ENCODE measurements around the gene HMG20B. TPM values are rescaled to one million over a fixed set of nuclear protein-coding genes. Genes with fewer than 3 reads are reported as not detected.

HMG20B gene
- total RNA-seq, 1 donor from 2014 or later = 51.4 TPM

DNA sequence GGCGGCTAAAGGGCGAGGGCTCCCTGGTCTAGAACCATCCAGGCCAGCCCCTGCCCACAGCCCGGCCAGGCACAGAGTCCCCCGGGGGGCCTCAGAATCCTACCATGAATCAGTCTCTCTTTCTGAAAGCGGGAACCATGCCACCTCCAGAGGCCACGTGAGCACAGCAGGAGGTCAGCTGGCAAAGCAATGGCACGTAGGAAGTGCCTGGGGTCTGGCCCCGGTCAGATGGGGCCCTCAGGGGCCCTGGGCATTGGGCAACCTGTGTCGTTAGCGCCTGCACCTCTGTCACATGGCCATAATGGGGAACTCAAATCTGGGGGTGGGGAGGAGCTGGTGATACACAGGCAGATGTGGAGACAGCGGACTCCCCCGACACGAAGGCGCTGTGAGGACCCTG lies 24.1 kb upstream of the HMG20B start:
- TF ChIP-seq EZH2 (IDR thresholded peaks at IDR 0.05) (no peak), EZH2phosphoT487 (IDR thresholded peaks at IDR 0.05) (no peak)
- TF ChIP-seq, protein P1, sequence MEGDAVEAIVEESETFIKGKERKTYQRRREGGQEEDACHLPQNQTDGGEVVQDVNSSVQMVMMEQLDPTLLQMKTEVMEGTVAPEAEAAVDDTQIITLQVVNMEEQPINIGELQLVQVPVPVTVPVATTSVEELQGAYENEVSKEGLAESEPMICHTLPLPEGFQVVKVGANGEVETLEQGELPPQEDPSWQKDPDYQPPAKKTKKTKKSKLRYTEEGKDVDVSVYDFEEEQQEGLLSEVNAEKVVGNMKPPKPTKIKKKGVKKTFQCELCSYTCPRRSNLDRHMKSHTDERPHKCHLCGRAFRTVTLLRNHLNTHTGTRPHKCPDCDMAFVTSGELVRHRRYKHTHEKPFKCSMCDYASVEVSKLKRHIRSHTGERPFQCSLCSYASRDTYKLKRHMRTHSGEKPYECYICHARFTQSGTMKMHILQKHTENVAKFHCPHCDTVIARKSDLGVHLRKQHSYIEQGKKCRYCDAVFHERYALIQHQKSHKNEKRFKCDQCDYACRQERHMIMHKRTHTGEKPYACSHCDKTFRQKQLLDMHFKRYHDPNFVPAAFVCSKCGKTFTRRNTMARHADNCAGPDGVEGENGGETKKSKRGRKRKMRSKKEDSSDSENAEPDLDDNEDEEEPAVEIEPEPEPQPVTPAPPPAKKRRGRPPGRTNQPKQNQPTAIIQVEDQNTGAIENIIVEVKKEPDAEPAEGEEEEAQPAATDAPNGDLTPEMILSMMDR (IDR thresholded peaks at IDR 0.05) = no peak
- H3K27me3 Mint-ChIP-seq (ENCODE audit: insufficient read depth, low read depth) = peaks cover 10% of the 10 kb centered on the region

DNA sequence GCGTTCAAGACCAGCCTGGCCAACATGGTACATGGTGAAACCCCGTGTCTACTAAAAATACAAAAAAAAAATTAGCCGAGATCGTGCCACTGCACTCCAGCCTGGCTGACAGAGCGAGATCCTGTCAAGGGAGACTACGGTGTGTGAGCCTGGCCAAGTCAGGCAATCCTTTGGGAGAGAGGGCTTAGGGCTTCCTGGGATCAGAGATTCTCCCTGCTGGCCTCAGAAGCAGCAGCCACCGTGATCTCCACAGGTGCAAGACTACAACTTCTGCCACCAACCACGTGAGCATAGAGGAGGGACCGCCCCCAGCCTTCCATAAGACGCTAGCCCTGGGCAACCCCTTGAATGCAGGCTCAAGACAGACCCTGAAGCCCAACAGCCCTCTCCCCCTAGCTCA lies 22.9 kb upstream of the HMG20B start:
- no peaks in the 10 kb centered on the region for H3K9me3 Mint-ChIP-seq
- no peak for DNase-seq (ENCODE audit: low spot score)
- H3K27me3 Mint-ChIP-seq (ENCODE audit: insufficient read depth, low read depth) = peaks cover 10% of the 10 kb centered on the region
- Histone ChIP-seq H3K79me2 (ENCODE audit: low read depth) (no peaks in the 10 kb centered on the region), H2AFZ (replicated peaks) (no peak overlapping the region), H3K9ac (no peak overlapping the region), H4K20me1 (ENCODE audit: low read depth) (peaks cover 33% of the 10 kb centered on the region), H3K4me2 (no peak overlapping the region), H3K27me3 (no peaks in the 10 kb centered on the region), H3K4me3 (no peak overlapping the region), H3F3A (ENCODE audit: low read depth) (peaks cover 5% of the 10 kb centered on the region), H3K4me1 (no peaks in the 10 kb centered on the region), H3K9me3 (ENCODE audit: low read depth) (no peaks in the 10 kb centered on the region), H3K36me3 (no peaks in the 10 kb centered on the region), H3K27ac (no peak overlapping the region)
- no peaks in the 10 kb centered on the region for H3K36me3 Mint-ChIP-seq
- H3K4me1 Mint-ChIP-seq = peaks cover 2% of the 10 kb centered on the region
- no peak overlapping the region for H3K4me3 Mint-ChIP-seq
- H3K27ac Mint-ChIP-seq = no peak overlapping the region
- TF ChIP-seq EZH2 (IDR thresholded peaks at IDR 0.05) (no peak), EZH2phosphoT487 (IDR thresholded peaks at IDR 0.05) (no peak)
- TF ChIP-seq, protein P1 (IDR thresholded peaks at IDR 0.05) = no peak

More for the DNA sequence above, 24.1 kb upstream of the HMG20B start:
- H3K79me2 ChIP-seq (ENCODE audit: low read depth) = no peaks in the 10 kb centered on the region
- no peaks in the 10 kb centered on the region for H3K27me3 ChIP-seq
- no peak overlapping the region for H3K27ac ChIP-seq
- H2AFZ ChIP-seq (replicated peaks) = no peak overlapping the region
- H3K9me3 ChIP-seq (ENCODE audit: low read depth) = no peaks in the 10 kb centered on the region
- no peak overlapping the region for H3K4me2 ChIP-seq
- H3K36me3 Mint-ChIP-seq = no peaks in the 10 kb centered on the region
- H3K4me1 ChIP-seq = no peaks in the 10 kb centered on the region
- H3K4me3 Mint-ChIP-seq = no peak overlapping the region
- no peaks in the 10 kb centered on the region for H3K36me3 ChIP-seq
- H3K4me1 Mint-ChIP-seq = no peaks in the 10 kb centered on the region
- DNase-seq (ENCODE audit: low spot score) = no peak
- H3K9me3 Mint-ChIP-seq = no peaks in the 10 kb centered on the region
- H4K20me1 ChIP-seq (ENCODE audit: low read depth) = peaks cover 35% of the 10 kb centered on the region
- H3K27ac Mint-ChIP-seq = no peak overlapping the region
- no peak overlapping the region for H3K4me3 ChIP-seq
- H3K9ac ChIP-seq = no peak overlapping the region
- H3F3A ChIP-seq (ENCODE audit: low read depth) = peaks cover 5% of the 10 kb centered on the region

DNA sequence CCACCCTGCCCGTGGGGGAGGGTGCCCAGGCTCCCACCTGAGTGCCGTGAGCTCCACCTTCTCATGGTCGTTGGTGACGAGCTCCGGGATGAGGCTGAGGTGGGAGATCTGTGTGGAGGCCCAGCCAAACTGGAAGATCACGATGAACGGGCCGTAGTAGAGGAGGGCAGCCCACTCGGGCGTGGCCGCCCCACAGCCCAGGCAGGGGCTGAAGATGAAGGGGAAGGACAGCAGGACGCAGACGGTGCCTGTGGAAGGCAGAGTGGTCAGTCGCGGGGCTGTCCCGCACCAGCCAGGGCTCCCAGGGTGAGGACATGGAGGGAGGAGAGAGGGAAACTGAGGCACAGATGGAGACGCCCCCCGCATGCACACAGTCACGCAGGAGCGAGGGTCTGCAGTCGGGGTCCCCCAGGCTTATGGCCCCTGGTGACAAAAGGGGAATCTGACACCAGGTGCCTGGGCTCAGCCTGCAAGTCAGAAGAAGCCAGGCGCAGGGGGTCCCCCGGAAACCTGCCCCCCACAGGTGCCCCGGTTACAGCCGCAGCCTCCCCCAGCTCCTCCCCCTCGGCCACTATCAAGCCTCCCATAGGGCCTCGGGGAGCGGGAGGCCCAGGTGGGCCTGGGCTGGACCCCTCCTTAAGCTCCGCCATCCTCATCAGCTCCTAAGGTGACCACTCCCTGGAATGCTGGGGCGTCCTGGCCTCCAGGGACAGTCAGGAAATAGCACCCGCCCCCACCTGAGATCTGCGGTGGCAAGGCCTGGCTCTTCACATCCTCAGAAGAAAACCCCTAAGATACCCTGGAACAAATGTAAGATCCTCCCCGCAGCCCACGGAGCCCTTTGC lies 21.6 kb upstream of the HMG20B start:
- TF ChIP-seq EZH2phosphoT487 (IDR thresholded peaks at IDR 0.05) = no peak
- TF ChIP-seq, protein P1 (IDR thresholded peaks at IDR 0.05) = no peak
- no peak for TF ChIP-seq EZH2 (IDR thresholded peaks at IDR 0.05)
- Histone ChIP-seq H3K4me1 (no peaks in the 10 kb centered on the region), H3K4me3 (no peak overlapping the region), H3K27ac (no peak overlapping the region), H4K20me1 (ENCODE audit: low read depth) (peaks cover 36% of the 10 kb centered on the region), H3K9ac (no peak overlapping the region), H2AFZ (replicated peaks) (no peak overlapping the region), H3K27me3 (no peaks in the 10 kb centered on the region), H3F3A (ENCODE audit: low read depth) (no peaks in the 10 kb centered on the region), H3K4me2 (no peak overlapping the region), H3K36me3 (no peaks in the 10 kb centered on the region), H3K79me2 (ENCODE audit: low read depth) (peaks cover 2% of the 10 kb centered on the region), H3K9me3 (ENCODE audit: low read depth) (no peaks in the 10 kb centered on the region)
- no peak for DNase-seq (ENCODE audit: low spot score)
- Mint-ChIP-seq H3K4me1 (peaks cover 13% of the 10 kb centered on the region), H3K27me3 (ENCODE audit: insufficient read depth, low read depth) (peaks cover 5% of the 10 kb centered on the region), H3K36me3 (no peaks in the 10 kb centered on the region), H3K4me3 (no peak overlapping the region), H3K9me3 (no peaks in the 10 kb centered on the region), H3K27ac (no peak overlapping the region)
